Fibroblast of villous mesenchyme (primary cell): ENCODE data around the gene NYNRIN. TPM values are rescaled to one million over a fixed set of nuclear protein-coding genes. Genes with fewer than 3 reads are reported as not detected.
A peak's percentile ranks its signal among the peaks of the same experiment; 100 is the strongest.

ENCODE experiments used
- DNase-seq: peaks from one replicate; pipeline ENCODE4 v3.0.0-alpha.2; 2010; ENCODE audit warnings: low read depth
- H3K4me3 ChIP-seq: 2 replicates; pipeline ENCODE4 v1.5.1; 2011; ENCODE audit warnings: low read depth, mild to moderate bottlenecking, low read length
- CTCF ChIP-seq: IDR thresholded peaks from 2 replicates; pipeline ENCODE4 v1.5.1; 2012; ENCODE audit warnings: low read depth, mild to moderate bottlenecking, low read length; ENCODE audit not compliant: insufficient read depth
- total RNA-seq: library from RNA; depleted of rRNA; stranded (reverse); fragments of >200 nt; gene quantifications from 2 replicates; pipeline ENCODE4 v1.2.3, GENCODE V29; 2012

The NYNRIN gene
- total RNA-seq, 1 donor: 15.5 TPM

DNA sequence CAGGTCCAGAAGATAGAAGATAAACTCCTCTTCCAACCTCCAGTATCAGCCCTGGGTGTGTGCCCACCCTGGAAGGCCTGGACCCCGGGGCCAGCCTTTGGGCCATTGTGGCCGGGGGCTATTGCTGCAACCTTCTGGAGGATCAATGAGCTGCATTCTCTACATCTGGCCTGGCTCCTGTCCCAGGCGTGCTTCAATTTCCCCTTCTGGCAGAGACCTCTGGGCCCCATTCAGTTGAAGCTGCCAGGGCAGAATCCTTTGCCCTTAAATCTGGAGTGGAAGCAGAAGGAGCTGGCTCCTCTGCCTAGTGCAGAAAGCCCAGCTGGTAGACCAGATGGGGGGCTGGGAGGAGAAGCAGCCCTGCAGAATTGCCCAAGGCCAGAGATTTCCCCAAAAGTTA, 10.0 kb downstream of the NYNRIN start:
- H3K4me3 ChIP-seq: no peak overlapping the region
- no peak for TF ChIP-seq CTCF
- DNase-seq: no peak

DNA sequence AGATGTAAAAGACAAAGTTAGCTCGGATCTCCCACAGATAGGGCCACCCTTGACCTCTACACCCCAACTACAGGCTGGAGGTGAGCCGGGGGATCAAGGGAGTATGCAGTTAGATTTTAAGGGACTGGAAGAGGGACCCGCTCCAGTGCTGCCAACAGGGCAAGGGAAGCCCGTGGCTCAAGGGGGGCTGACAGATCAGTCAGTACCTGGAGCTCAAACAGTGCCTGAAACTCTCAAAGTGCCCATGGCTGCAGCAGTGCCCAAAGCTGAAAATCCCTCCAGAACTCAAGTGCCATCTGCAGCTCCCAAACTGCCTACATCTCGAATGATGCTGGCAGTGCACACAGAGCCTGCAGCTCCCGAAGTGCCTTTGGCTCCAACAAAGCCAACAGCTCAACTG, 10.4 kb downstream of the NYNRIN start:
- TF ChIP-seq CTCF: no peak
- no peak for DNase-seq
- no peak overlapping the region for H3K4me3 ChIP-seq

DNA sequence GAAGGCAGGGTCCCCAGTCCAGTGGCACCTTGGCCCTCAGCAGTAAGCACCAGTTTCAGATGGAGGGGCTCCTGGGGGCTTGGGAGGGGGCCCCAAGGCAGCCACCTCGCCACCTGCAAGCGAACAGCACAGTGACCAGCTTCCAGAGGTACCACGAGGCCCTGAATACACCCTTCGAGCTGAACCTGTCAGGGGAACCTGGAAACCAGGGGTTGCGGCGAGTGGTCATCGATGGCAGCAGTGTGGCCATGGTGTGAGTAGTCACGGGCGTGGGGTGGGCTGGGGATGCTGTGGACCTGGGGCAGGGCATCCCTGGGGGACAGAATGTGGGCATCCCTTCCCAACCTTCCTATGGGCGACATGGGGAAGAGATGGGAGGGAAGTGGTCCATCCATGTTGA, 11.2 kb downstream of the NYNRIN start:
- DNase-seq: no peak
- TF ChIP-seq CTCF: no peak
- H3K4me3 ChIP-seq: no peak overlapping the region

DNA sequence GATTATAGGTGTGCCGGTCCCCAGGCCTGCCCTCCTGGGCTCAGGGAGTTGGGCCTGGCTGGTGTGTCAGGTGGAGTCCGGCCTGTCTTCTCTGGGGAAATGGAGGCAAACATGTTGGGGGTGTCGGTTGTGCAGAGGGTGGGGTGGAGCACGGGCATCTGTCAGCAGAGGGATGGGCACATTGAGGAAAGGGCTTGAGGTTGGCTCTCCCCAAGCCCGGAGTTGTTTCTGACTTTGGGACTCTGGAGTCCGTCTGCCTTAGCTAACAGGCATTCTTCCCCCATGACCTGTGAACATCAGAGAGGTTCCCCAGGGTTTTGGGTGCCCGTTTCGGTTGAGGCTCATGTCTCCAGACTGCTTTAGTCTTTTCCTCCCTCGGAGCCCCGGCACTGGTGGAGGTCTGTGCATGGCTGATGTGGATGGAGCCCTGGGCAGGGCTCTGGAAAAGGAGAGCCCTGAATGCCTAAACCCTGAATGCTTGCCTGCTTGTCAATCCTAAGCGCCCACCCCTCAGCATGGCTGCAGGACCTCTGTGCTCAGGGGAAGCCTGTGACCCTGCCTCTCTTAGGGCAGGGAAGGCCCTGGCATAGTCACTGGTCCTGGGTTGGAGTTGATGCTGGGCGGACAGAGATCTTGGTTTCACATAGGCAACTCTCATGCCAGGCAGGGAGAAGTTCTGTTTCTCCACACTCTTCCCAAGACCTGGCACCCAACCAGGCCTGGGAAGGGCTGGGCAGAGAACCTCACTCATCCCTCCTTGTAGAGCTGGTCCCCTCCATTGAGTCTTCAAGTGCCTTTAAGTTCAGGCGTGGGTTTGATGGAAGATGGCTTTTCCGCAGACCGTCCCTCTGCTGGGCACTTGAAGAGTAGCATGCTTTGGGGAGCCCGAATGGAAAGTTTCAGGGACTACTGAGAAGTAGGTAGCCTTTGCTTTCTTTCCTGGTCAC, 12.9 kb downstream of the NYNRIN start:
- no peak overlapping the region for H3K4me3 ChIP-seq
- DNase-seq: peak; percentile 69
- TF ChIP-seq CTCF: peak; percentile 83

GRCh38 chr14:24414077-24414476, 15.3 kb downstream of the NYNRIN start:
- no peak for DNase-seq
- TF ChIP-seq CTCF: no peak
- H3K4me3 ChIP-seq: no peak overlapping the region

DNA sequence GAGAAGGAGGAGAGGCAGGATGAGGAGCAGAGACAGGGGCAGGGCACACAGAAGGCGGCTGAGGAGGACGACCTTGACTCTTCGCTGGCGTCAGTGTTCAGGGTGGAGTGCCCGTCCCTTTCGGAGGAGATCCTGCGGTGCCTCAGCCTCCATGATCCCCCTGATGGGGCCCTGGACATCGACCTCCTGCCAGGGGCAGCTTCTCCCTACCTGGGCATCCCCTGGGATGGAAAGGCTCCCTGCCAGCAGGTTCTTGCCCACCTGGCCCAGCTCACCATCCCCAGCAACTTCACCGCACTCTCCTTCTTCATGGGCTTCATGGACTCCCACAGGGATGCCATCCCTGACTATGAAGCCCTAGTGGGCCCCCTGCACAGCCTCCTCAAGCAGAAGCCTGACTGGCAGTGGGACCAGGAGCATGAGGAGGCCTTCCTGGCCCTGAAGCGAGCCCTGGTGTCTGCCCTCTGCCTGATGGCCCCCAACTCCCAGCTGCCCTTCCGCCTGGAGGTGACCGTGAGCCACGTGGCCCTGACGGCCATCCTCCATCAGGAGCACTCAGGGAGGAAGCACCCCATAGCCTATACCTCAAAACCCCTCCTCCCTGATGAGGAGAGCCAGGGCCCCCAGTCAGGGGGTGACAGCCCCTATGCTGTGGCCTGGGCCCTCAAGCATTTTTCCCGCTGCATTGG, 16.1 kb downstream of the NYNRIN start:
- no peak for DNase-seq
- no peak for TF ChIP-seq CTCF
- no peak overlapping the region for H3K4me3 ChIP-seq
